Thyroid gland (tissue), 4 donors: Measurements from ENCODE around the gene KIF18B.

ENCODE experiments used
- CTCF ChIP-seq, 6 experiments: fragments of 200-600 bp in 3 of 6; fragments of 450-650 bp in 3 of 6; sonication (generic) in 3 of 6; IDR thresholded peaks; one replicate each; pipeline ENCODE4 v1.5.1; 2016 to 2019; ENCODE audit warnings: antibody characterized with exemption in 6 of 6, mild to moderate bottlenecking in 2 of 6, inconsistent platforms in 1 of 6, moderate library complexity in 1 of 6
- POLR2A ChIP-seq, 2 donors: fragments of 450-650 bp; IDR thresholded peaks; one replicate each; pipeline ENCODE4 v1.6.1; 2017; ENCODE audit warnings: antibody characterized with exemption in 2 of 2, mild to moderate bottlenecking in 2 of 2, moderate library complexity in 1 of 2

- TF ChIP-seq CTCF (IDR thresholded peaks at IDR 0.05) (no peak), POLR2A (IDR thresholded peaks at IDR 0.05) (no peak)
Observed at GRCh38 chr17:44926821-44927525, 20.6 kb downstream of the KIF18B start.
